Activated CD4-positive, alpha-beta T cell treated with anti-CD3 and anti-CD28 coated beads for 1 hour (primary cell): Measurements from ENCODE around the gene ZNF394.

ENCODE experiments used
- DNase-seq: peaks from one replicate; pipeline ENCODE4 v3.0.0-alpha.2; 2020

Gene ZNF394

DNA sequence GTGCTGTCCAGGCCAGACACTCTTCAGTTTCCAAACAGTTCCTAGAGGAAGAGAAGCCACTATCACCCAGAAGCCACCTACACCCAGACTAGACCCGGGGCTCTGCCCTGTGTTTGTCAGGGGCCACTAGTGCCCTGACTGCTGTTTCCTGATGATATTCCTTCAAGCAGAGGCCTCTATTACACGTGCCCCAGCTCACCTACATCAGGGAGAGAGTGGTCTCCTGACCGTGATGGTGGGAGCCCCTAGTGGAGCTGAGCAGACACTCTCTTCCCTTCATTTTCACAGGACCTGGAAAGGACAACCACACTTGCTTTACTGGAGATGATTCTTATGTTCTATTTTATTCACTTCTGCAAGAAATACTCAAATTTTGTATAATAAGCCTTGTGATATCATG lies 9.2 kb downstream of the ZNF394 start:
- DNase-seq = no peak

- no peak for DNase-seq
Observed at GRCh38 chr7:99489235-99489634, 10.8 kb downstream of the ZNF394 start.

- DNase-seq = no peak
Observed at GRCh38 chr7:99485094-99485493, 15.0 kb downstream of the ZNF394 start.

- DNase-seq = no peak
Observed at GRCh38 chr7:99478464-99479440, 21.3 kb downstream of the ZNF394 start.

GRCh38 chr7:99476107-99476506 lies 24.0 kb downstream of the ZNF394 start:
- DNase-seq = no peak

DNA sequence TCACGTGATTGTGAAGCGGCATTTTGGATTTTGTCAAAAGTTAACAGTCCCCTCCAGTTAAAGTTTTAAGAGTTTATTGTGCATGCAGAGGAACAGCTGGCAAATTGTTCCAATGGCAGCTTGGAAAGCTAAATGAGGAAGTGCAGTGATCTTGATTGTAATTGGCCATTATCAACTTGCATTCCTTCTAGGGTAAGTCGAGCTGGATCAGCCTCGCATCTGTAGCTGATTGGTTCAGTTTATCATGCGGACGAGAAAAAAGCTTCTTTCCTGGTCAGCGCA lies 26.8 kb downstream of the ZNF394 start:
- DNase-seq = no peak

DNA sequence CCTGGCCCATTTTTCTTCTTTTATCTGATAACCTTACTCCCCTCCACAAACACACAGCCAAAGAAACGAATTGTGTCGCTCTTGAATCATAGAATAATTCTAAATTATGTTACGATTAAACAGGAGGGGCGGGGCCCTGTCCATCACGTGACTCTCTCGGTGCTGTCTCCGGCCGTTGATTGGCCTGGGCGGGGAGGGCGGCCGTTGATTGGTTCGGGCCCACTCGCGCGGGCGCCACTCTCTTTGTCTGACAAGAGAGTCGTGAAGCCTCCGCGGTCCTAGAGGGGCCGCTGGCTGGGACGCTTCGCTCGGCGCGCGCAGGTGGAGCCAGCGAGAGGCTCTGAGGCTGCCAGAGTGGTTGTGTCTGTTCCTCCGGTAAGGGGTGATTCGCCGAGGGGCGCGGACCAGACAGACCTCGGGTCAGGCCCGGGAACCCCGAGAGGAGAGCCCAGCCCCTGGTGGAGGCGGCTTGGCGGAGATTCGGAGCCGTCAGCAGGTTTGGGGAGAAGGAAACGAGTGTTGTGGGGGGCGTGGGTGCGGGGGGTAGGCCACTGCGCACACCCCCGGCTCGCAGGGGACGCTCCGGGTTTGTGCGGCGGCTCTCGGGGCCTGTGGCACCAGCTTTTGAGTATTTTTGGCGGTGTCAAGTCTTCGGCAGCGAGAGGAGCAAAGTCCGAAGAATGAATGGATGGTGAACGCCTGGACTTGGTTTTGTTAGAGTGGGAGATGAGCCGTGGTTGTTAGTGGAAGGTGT lies 27.3 kb downstream of the ZNF394 start, which contains the start of gene ZNF789:
TSS of gene ZNF789 (plus strand) at position 330 of the 754 bp plus-strand sequence. CDS start 3,567 bp downstream, outside the sequence.
- DNase-seq = peak; percentile 97

DNA sequence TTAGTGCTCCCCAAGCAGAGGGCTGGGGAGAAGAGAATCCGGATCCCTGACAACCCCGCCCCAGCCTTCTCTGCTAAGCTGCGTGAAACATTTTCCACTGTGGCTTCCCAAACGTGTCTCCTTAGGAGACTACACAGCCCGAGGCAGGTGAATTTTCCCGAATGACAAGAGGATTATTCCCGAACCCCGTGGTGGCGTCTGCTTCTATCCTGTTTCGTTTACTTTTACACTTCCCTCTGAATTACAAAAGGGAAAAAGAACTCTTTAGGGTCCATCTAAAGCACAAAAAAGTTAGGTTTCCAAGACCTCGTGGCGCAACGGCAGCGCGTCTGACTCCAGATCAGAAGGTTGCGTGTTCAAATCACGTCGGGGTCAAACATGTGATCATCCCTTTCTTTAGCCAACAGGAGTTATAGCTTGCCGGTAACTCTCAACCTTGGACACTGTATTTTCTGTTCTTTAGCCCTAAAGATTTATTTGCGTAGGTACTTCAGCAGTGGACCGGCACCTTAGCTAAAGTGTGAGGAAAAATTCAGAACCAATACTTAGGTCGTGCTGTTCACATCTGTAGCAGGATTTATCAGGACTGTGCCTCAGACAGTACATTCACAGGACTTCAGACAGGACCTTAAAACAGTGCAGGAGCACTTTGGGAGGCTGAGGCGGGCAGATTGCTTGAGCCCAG lies 30.6 kb downstream of the ZNF394 start:
- no peak for DNase-seq

DNA sequence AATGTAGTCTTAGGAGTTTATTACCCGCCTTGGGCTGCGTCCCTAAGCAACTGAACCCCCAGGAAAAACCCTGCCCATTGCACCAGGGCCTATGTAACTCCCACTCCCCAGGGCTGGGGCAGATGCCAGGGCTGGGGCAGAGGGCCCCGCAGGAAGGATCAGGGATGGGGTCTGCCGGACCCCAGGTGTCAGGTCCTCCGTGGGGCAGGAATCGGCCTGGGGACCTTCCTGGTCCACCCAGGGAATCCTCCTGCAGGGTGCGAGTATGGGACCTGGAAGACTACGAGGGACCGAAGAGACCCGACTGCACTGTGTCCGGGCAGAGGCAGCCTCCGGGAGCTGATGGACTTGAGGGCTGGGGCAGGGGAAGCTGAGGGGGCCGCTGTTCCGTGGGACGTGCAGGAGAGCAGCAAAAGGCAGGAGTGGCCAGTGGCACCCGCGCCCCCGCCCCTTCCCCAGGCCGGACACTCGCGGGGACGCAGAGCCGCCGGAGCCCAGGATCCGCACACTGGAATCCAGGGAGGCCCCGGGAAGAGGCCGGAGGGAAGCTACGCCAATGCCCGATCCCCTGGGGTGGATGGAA lies 31.7 kb downstream of the ZNF394 start:
- DNase-seq = no peak

DNA sequence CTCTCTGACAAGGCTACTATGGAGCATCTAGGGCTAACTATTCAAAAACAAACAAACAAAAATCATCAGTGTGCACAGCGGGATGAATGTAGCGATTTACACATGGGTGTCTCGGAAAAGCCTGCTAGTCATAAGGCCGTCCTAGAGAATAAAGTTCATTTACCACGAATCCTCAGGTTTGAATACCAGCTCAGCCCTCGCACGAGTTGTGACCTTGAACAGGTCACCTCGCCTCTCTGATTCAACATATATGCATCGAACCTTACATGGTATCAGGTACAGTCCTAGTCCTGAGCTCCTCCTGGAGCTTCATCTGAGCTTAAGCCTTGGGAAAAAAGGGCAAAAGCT lies 34.7 kb downstream of the ZNF394 start:
- DNase-seq = no peak

DNA sequence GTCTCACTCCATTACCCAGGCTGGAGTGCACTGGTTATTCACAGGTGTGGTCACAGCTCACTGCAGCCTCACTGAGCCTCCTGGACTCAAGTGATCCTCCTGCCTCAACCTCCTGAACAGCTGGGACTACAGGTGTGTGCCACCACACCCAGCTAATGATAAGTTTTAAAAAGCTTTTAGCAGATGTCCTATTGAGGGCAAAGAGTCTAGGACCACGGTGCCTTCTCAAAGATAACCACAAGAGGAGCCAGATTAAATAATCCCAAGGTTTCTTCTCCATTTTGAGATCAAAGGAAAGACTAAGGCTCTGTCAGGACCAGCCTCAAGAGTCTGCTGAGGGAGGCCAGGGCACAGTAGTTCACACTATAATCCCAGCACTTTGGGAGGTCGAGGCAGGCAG lies 38.9 kb downstream of the ZNF394 start:
- no peak for DNase-seq

DNA sequence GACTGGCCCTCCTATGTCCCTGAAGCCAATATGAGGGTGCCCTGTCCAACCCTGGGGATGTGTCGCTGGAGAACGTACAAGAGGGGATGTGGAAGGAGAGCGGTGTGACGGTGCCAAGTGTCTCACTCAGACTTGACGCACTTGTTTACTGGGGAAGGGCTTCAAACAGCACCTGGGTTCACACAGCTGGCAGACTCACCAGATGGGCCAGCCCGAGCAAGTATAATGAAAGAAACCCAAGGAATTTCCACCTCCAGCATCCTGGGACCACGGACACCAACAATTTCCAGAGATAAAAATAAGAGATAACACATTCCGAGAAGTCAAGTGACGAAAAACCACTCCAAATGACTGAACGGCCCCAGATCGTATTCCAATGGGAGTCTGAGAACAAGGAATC lies 39.4 kb downstream of the ZNF394 start:
- DNase-seq = no peak

DNA sequence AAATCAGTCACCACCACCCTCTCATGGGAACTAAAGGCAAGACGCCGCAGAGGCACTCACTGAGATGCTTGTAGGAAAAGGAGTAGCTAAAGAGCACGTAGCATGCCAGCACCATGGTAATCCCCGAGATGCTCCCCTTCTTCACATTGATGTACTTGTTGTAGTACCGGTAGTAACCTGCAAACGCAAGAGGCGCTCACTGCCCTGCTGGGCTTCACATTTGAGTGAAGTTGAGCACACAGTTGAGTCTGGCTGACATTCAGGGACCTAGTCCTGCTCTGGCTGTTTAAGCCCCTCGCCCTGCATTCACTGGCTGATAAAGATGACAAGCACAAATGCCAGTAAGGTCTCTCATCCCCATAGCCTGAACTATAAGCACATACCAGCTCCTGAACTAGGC lies 41.0 kb downstream of the ZNF394 start:
- no peak for DNase-seq

- DNase-seq = no peak
Observed at GRCh38 chr7:99457650-99458493, 42.2 kb downstream of the ZNF394 start.

GRCh38 chr7:99457050-99457649 lies 42.9 kb downstream of the ZNF394 start:
- DNase-seq = no peak

DNA sequence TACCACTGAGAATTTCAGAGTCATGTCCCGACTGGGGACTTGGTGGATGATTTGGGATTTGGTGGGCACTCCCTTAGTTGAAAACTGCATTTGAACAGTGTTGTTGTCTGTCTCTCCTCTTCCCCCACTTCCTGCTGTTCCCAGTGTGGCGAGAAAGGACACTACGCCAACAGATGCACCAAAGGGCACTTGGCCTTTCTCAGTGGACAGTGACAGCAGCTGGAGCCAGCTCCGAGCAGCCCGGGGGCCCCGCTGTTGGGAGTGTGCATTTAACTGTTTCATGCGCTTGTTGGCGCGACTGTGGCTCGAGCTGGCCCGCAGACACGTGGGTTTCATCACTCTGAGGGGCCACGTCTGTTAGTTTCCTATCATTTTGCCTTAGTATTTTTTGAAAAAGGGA lies 43.8 kb downstream of the ZNF394 start:
- DNase-seq = no peak

- DNase-seq = no peak
Observed at GRCh38 chr7:99455874-99456273, 44.2 kb downstream of the ZNF394 start.

DNA sequence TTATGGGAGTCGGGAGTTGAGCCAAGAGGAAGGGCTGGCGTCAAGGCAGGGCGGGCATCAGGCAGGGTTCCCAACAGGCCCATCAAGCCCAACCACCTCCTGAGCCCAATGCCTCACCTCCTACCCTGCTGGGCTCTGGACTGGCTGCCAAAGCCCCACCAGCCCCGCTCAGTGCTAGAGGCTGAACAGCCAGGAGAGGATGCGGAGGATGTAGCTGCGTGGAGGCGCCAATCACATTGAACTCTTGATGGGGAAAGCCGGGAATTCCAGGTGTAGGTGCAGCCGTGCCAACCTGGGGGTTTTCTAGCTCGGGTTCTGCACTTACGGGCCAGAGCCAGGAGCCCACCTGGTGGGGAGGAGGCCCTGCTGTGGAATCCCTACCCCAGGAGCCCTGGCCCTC lies 47.0 kb downstream of the ZNF394 start:
- DNase-seq = no peak

- DNase-seq = no peak
Observed at GRCh38 chr7:99452541-99452940, 47.5 kb downstream of the ZNF394 start.

DNA sequence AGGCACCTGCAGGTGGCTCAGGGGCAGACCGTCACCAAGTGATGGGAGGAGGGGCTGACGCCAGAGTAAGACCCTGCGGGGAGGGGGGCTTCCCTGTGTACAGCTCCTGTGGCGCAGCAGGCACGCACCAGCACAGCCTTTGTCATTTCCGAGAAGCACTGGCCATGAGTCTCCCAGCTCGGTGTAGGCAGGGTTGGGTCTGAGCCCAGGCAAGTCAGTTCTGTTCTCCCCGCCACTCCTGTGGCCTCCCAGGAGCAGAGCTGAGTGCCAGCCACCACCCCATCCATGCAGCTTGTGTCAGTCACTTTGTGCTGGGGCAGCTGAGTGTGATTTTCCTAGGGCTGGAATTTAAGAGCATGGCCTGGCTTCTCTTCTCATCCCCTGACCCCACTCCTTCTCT lies 48.1 kb downstream of the ZNF394 start:
- DNase-seq = no peak

GRCh38 chr7:99449326-99449725 lies 50.8 kb downstream of the ZNF394 start:
- DNase-seq = no peak

GRCh38 chr7:99448855-99449254 lies 51.2 kb downstream of the ZNF394 start:
- DNase-seq = no peak
